ENCODE results near the gene RRAS. TPM values are rescaled to one million over a fixed set of nuclear protein-coding genes. Genes with fewer than 3 reads are reported as not detected.

Gene RRAS
- polyA plus RNA-seq, 1 of the 3 experiments (the other 2 are of a cell fraction): 141 TPM

GRCh38 chr19:49681830-49682229, 41.9 kb upstream of the RRAS start:
- peaks cover 35 to 41% of the 10 kb centered on the region in 2 experiments for H3K36me3 ChIP-seq (replicated peaks in 1 of 2; ENCODE audit: control insufficient read depth in 1 of 2, insufficient read depth in 2 of 2, low read length in 1 of 2)
- TF ChIP-seq MEF2A (IDR thresholded peaks at IDR 0.05; ENCODE audit: borderline replicate concordance, low read depth): no peak
- TF ChIP-seq NRF1 (IDR thresholded peaks at IDR 0.05; ENCODE audit: low read depth, low read length): no peak
- no peak for TF ChIP-seq USF2 (IDR thresholded peaks at IDR 0.05; ENCODE audit: borderline replicate concordance, low read depth, low read length)
- no peak for TF ChIP-seq YY1 (IDR thresholded peaks at IDR 0.05; ENCODE audit: low read depth)
- TF ChIP-seq MXI1 (IDR thresholded peaks at IDR 0.05; ENCODE audit: low read depth, low read length): no peak
- no peak for TF ChIP-seq PBX3 (IDR thresholded peaks at IDR 0.05)
- no peak for TF ChIP-seq MAX (IDR thresholded peaks at IDR 0.05; ENCODE audit: low read depth)
- no peaks in the 10 kb centered on the region for H3K9me3 ChIP-seq
- H3K9me2 ChIP-seq: no peaks in the 10 kb centered on the region
- 96% methylated on average over 19 of the region's 19 CpGs for WGBS (ENCODE audit: low lambda C conversion rate)
- no peak for DNase-seq
- H3K79me2 ChIP-seq (ENCODE audit: insufficient read depth): peaks cover 61% of the 10 kb centered on the region
- H3F3A ChIP-seq (replicated peaks; ENCODE audit: insufficient read depth): peaks cover 10% of the 10 kb centered on the region
- no peak overlapping the region for H3K4me2 ChIP-seq
- H3K27ac ChIP-seq (ENCODE audit: low read depth in 2 of 2, low read length in 1 of 2): no peak overlapping the region
- ChIA-PET CTCF (interaction anchor here (1.3 to 2.6 kb wide), 3 partner anchors 8 to 112 kb away, joined by 5 to 35 read pairs (median 24); partner anchors contain the start of genes ADM5 and CPT1C), POLR2A (no interaction called here)
- H3K27me3 ChIP-seq (ENCODE audit: insufficient read depth): no peaks in the 10 kb centered on the region
- H3K9ac ChIP-seq: no peak overlapping the region
- no peak overlapping the region for H2AFZ ChIP-seq (ENCODE audit: low read depth)
- H4K20me1 ChIP-seq (ENCODE audit: insufficient read depth): peaks cover 59% of the 10 kb centered on the region
- H3K4me3 ChIP-seq (ENCODE audit: low read depth in 2 of 2, low read length in 1 of 2): no peak overlapping the region
- H3K4me1 ChIP-seq (ENCODE audit: control insufficient read depth in 1 of 2, insufficient read depth in 2 of 2, low read depth in 1 of 2, low read length in 1 of 2): peaks cover 16 to 23% of the 10 kb centered on the region in 2 experiments; a peak in 3 of 4 replicates

GRCh38 chr19:49680421-49681351, 40.7 kb upstream of the RRAS start:
- CTCF ChIA-PET: interaction anchor here (0.6 to 2.6 kb wide), 24 partner anchors 8 to 201 kb away, joined by 3 to 35 read pairs (median 3); partner anchors contain the start of genes ADM5, CPT1C, FUZ and PRR12
- Histone ChIP-seq H3K27me3 (ENCODE audit: insufficient read depth) (no peaks in the 10 kb centered on the region), H3K79me2 (ENCODE audit: insufficient read depth) (peaks cover 61% of the 10 kb centered on the region), H3K4me3 (ENCODE audit: low read depth in 2 of 2, low read length in 1 of 2) (peak overlapping the region in 1 of 2 experiments; percentile 45; a peak in 1 of 4 replicates), H3K4me2 (peak overlapping the region; percentile 74), H4K20me1 (ENCODE audit: insufficient read depth) (peaks cover 59% of the 10 kb centered on the region), H3K9ac (no peak overlapping the region), H3K4me1 (ENCODE audit: control insufficient read depth in 1 of 2, insufficient read depth in 2 of 2, low read depth in 1 of 2, low read length in 1 of 2) (peaks cover 20 to 25% of the 10 kb centered on the region in 2 experiments; a peak in 3 of 4 replicates), H3F3A (replicated peaks; ENCODE audit: insufficient read depth) (peaks cover 10% of the 10 kb centered on the region), H3K9me3 (no peaks in the 10 kb centered on the region), H3K36me3 (replicated peaks in 1 of 2; ENCODE audit: control insufficient read depth in 1 of 2, insufficient read depth in 2 of 2, low read length in 1 of 2) (peaks cover 33 to 35% of the 10 kb centered on the region in 2 experiments), H2AFZ (ENCODE audit: low read depth) (no peak overlapping the region), H3K9me2 (no peaks in the 10 kb centered on the region), H3K27ac (ENCODE audit: low read depth in 2 of 2, low read length in 1 of 2) (peak overlapping the region; percentile 36 to 42; a peak in 2 of 4 replicates)
- peak; percentile 44; the same call in 1 of the 2 replicates for TF ChIP-seq SIN3A (IDR thresholded peaks at IDR 0.05; ENCODE audit: borderline replicate concordance, low read depth, low read length)
- no peak for TF ChIP-seq FOSL2 (IDR thresholded peaks at IDR 0.05; ENCODE audit: borderline replicate concordance, low read depth)
- TF ChIP-seq NRF1 (IDR thresholded peaks at IDR 0.05; ENCODE audit: low read depth, low read length): peak; percentile 77
- peak; percentile 55 for TF ChIP-seq MAX (IDR thresholded peaks at IDR 0.05; ENCODE audit: low read depth)
- peak; percentile 43 for TF ChIP-seq SMC3 (IDR thresholded peaks at IDR 0.05; ENCODE audit: low read depth, low read length)
- TF ChIP-seq RAD21 (IDR thresholded peaks at IDR 0.05; ENCODE audit: low read length): peak; percentile 68
- TF ChIP-seq MXI1 (IDR thresholded peaks at IDR 0.05; ENCODE audit: low read depth, low read length): peak; percentile 35; the same call in 1 of the 2 replicates
- peak; percentile 97 for TF ChIP-seq CTCF (IDR thresholded peaks at IDR 0.05)
- no peak for TF ChIP-seq ELF1 (IDR thresholded peaks at IDR 0.05)
- TF ChIP-seq EP300 (IDR thresholded peaks at IDR 0.05; ENCODE audit: borderline replicate concordance in 1 of 2, low read depth in 1 of 2, low read length in 1 of 2): no peak
- POLR2A ChIA-PET: no interaction called here
- 61% methylated on average over 20 of the region's 40 CpGs for WGBS (ENCODE audit: low lambda C conversion rate)
- peak; percentile 96 for DNase-seq

All from SK-N-SH (cell line).